A673 (cell line): ENCODE measurements around the gene SLC47A2.

Experiments used
- EZH2 ChIP-seq: fragments of 200-600 bp; sonication (generic); IDR thresholded peaks from 2 replicates; pipeline ENCODE4 v1.6.1; 2017; ENCODE audit warnings: borderline replicate concordance, low read depth, mild to moderate bottlenecking, mixed read lengths, antibody characterized with exemption, low read length; ENCODE audit not compliant: poor library complexity, severe bottlenecking
- TF ChIP-seq, protein P1 (sequence below): fragments of 300-800, 200-600 bp; sonication (generic); conservative IDR thresholded peaks from 2 replicates; pipeline ENCODE4 v1.5.1; 2017; ENCODE audit warnings: low read depth, mild to moderate bottlenecking, antibody characterized with exemption, low read length, moderate library complexity, mixed read lengths

DNA sequence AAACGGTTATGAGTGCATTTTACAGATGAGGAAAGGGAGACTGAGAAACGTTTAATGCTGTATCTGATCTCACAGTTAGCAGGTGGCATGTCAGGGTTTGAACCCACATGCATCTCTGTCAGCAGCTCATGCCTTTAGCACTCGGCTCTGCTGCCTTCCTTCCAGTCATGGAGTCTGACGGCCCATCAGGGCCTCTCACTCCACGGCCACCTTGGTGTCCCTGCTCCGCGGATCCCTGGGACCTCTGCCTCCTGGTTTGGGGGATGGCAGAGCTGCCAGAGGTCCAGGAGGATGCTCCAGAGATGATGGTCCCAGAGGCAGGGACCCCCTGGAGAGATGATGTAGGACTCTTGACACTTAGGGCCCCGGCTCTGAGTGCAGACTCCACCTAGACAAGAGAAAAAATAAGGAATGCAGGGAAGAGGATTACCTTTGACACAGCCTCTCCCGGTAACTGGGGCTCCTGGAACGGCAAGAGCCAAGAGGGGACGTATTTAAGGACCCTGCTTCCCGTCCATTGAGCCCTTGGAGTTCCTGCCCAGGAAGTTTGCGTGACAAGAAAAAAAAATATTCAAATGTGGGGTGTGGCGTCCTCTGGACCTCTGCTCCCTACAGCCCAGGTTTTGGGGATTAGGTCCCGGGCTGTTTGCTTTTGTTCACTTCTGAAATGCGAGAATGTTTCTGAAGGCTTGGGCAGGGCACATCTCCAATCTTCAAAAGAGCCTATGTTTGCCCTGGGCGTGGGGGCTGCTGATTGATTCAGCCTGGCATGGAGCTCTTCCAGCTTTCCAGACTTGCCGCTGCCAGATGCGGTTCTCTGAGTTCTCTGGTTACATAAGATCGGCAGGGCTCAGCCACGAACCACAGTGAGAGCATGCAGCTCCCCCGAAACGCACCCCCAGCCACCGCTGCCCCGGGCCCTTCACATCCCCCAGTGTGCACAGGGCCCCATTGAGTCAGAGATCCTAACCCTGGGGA, 31.7 kb upstream of the SLC47A2 start, which contains the start of gene ALDH3A1:
- TF ChIP-seq, protein P1, sequence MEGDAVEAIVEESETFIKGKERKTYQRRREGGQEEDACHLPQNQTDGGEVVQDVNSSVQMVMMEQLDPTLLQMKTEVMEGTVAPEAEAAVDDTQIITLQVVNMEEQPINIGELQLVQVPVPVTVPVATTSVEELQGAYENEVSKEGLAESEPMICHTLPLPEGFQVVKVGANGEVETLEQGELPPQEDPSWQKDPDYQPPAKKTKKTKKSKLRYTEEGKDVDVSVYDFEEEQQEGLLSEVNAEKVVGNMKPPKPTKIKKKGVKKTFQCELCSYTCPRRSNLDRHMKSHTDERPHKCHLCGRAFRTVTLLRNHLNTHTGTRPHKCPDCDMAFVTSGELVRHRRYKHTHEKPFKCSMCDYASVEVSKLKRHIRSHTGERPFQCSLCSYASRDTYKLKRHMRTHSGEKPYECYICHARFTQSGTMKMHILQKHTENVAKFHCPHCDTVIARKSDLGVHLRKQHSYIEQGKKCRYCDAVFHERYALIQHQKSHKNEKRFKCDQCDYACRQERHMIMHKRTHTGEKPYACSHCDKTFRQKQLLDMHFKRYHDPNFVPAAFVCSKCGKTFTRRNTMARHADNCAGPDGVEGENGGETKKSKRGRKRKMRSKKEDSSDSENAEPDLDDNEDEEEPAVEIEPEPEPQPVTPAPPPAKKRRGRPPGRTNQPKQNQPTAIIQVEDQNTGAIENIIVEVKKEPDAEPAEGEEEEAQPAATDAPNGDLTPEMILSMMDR: no peak
- TF ChIP-seq EZH2: no peak
